SK-N-SH treated with all-trans-retinoic acid at 6 μM for 48 hours (cell line): ENCODE data around the gene DYNLRB1.

Experiments used
- ATAC-seq: fragments of 200-7000 bp; cut with Tn5 transposase; 3 replicates; pipeline ENCODE4 v1.9.1; 2020; ENCODE audit warnings: mild to moderate bottlenecking, moderate library complexity
- ARNTL ChIP-seq: fragments of 450-650 bp; formaldehyde crosslinking; IDR thresholded peaks from 2 replicates; pipeline ENCODE4 v1.5.0; 2020; ENCODE audit warnings: low read depth, mild to moderate bottlenecking, moderate library complexity, borderline replicate concordance
- BACH2 ChIP-seq: fragments of 250-450 bp; sonication (Bioruptor Pico); IDR thresholded peaks from 2 replicates; pipeline ENCODE4 v1.9.0; 2021; ENCODE audit warnings: mild to moderate bottlenecking, borderline replicate concordance
- CSDC2 ChIP-seq: fragments of 250-450 bp; sonication (Bioruptor Pico); IDR thresholded peaks from 2 replicates; pipeline ENCODE4 v1.5.0; 2020; ENCODE audit warnings: mild to moderate bottlenecking, moderate library complexity
- CSRNP3 ChIP-seq: fragments of 250-450 bp; sonication (Bioruptor Pico); IDR thresholded peaks from 2 replicates; pipeline ENCODE4 v1.5.1; 2021; ENCODE audit warnings: mild to moderate bottlenecking, moderate library complexity
- ESRRG ChIP-seq: fragments of 250-450 bp; sonication (Bioruptor Pico); IDR thresholded peaks from 2 replicates; pipeline ENCODE4 v1.6.1; 2021; ENCODE audit warnings: mild to moderate bottlenecking
- GLIS3 ChIP-seq: fragments of 250-450 bp; sonication (Bioruptor Pico); IDR thresholded peaks from 2 replicates; pipeline ENCODE4 v1.5.0; 2020; ENCODE audit warnings: mild to moderate bottlenecking, moderate library complexity
- ISL1 ChIP-seq: fragments of 250-450 bp; sonication (Bioruptor Pico); IDR thresholded peaks from 2 replicates; pipeline ENCODE4 v2.1.2; 2022; ENCODE audit warnings: mild to moderate bottlenecking, moderate library complexity
- OSR1 ChIP-seq: fragments of 250-450 bp; sonication (Bioruptor Pico); IDR thresholded peaks from 2 replicates; pipeline ENCODE4 v1.8.0; 2022; ENCODE audit warnings: moderate library complexity, mild to moderate bottlenecking, inconsistent platforms
- PATZ1 ChIP-seq: fragments of 250-450 bp; sonication (Bioruptor Pico); IDR thresholded peaks from 2 replicates; pipeline ENCODE4 v1.8.0; 2020; ENCODE audit warnings: mild to moderate bottlenecking, moderate library complexity, borderline replicate concordance
- POU6F1 ChIP-seq: fragments of 250-450 bp; sonication (Bioruptor Pico); IDR thresholded peaks from 2 replicates; pipeline ENCODE4 v1.8.0; 2021; ENCODE audit warnings: low read depth, mild to moderate bottlenecking, moderate library complexity, borderline replicate concordance
- PPARA ChIP-seq: fragments of 250-450 bp; sonication (Bioruptor Pico); IDR thresholded peaks from 2 replicates; pipeline ENCODE4 v1.5.0; 2020; ENCODE audit warnings: mild to moderate bottlenecking, borderline replicate concordance
- SNAI2 ChIP-seq: fragments of 250-450 bp; sonication (Bioruptor Pico); IDR thresholded peaks from 2 replicates; pipeline ENCODE4 v1.5.0; 2020; ENCODE audit warnings: mild to moderate bottlenecking, moderate library complexity
- TCF4 ChIP-seq: fragments of 250-450 bp; sonication (Bioruptor Pico); IDR thresholded peaks from 2 replicates; pipeline ENCODE4 v1.8.0; 2021; ENCODE audit warnings: mild to moderate bottlenecking, moderate library complexity, borderline replicate concordance
- ZFP3 ChIP-seq: fragments of 250-450 bp; sonication (Bioruptor Pico); IDR thresholded peaks from 2 replicates; pipeline ENCODE4 v1.5.0; 2020; ENCODE audit warnings: mild to moderate bottlenecking, moderate library complexity
- ZFP30 ChIP-seq: fragments of 450-650 bp; formaldehyde crosslinking; IDR thresholded peaks from 2 replicates; pipeline ENCODE4 v1.5.0; 2022; ENCODE audit warnings: mild to moderate bottlenecking, moderate library complexity
- ZNF565 ChIP-seq: fragments of 450-650 bp; formaldehyde crosslinking; conservative IDR thresholded peaks from 2 replicates; pipeline ENCODE4 v1.5.0; 2020; ENCODE audit warnings: low read depth, mild to moderate bottlenecking, moderate library complexity
- ZNF70 ChIP-seq: fragments of 450-650 bp; formaldehyde crosslinking; IDR thresholded peaks from 2 replicates; pipeline ENCODE4 v1.5.0; 2020; ENCODE audit warnings: mild to moderate bottlenecking, moderate library complexity
- ZNF8 ChIP-seq: fragments of 450-650 bp; formaldehyde crosslinking; IDR thresholded peaks from 2 replicates; pipeline ENCODE4 v1.5.0; 2020; ENCODE audit warnings: mild to moderate bottlenecking, moderate library complexity

DYNLRB1 gene

GRCh38 chr20:34526466-34526865, 10.2 kb downstream of the DYNLRB1 start:
- no peak for ATAC-seq
- TF ChIP-seq GLIS3 = no peak
- TF ChIP-seq ISL1 (CRISPR knock-in tag) = no peak
- no peak for TF ChIP-seq ZFP30 (CRISPR knock-in tag)
- no peak for TF ChIP-seq ESRRG (CRISPR knock-in tag)
- no peak for TF ChIP-seq ZNF565
- TF ChIP-seq ZNF70 = no peak
- TF ChIP-seq ZNF8 = no peak
- no peak for TF ChIP-seq CSRNP3
- TF ChIP-seq CSDC2 = no peak

GRCh38 chr20:34527016-34527415, 10.8 kb downstream of the DYNLRB1 start:
- no peak for ATAC-seq
- TF ChIP-seq PPARA (CRISPR knock-in tag) (no peak), POU6F1 (CRISPR knock-in tag) (no peak), TCF4 (CRISPR knock-in tag) (no peak), ARNTL (CRISPR knock-in tag) (no peak), ZFP3 (no peak), PATZ1 (CRISPR knock-in tag) (no peak), ZNF70 (no peak)
- TF ChIP-seq, all 23 proteins: peak for 0

GRCh38 chr20:34528921-34529297, 12.7 kb downstream of the DYNLRB1 start:
- ATAC-seq = no peak
- TF ChIP-seq ZFP3 (no peak), ISL1 (CRISPR knock-in tag) (no peak), ZNF565 (no peak), TCF4 (CRISPR knock-in tag) (no peak), PATZ1 (CRISPR knock-in tag) (no peak), GLIS3 (no peak), BACH2 (CRISPR knock-in tag) (no peak), CSRNP3 (no peak), SNAI2 (CRISPR knock-in tag) (no peak), PPARA (CRISPR knock-in tag) (no peak), OSR1 (CRISPR knock-in tag) (no peak), ARNTL (CRISPR knock-in tag) (no peak), ZNF8 (no peak)
- TF ChIP-seq, all 23 proteins: peak for 0

- TF ChIP-seq ZNF565 (no peak), ZNF70 (no peak), ARNTL (CRISPR knock-in tag) (no peak), SNAI2 (CRISPR knock-in tag) (no peak), CSDC2 (no peak), POU6F1 (CRISPR knock-in tag) (no peak)
- ATAC-seq = no peak
Measured at GRCh38 chr20:34529742-34530141, 13.5 kb downstream of the DYNLRB1 start.
